Colonic mucosa (tissue), 4 donors: ENCODE data around the gene SUN1. TPM values are rescaled to one million over a fixed set of nuclear protein-coding genes. Genes with fewer than 3 reads are reported as not detected.

Experiments
- DNase-seq: peaks from one replicate; pipeline ENCODE4 v3.0.0-alpha.2; 2020
- H3K27ac ChIP-seq: fragments of 200-600 bp; one replicate; pipeline ENCODE4 v1.8.0; 2021
- H3K27me3 ChIP-seq: fragments of 200-600 bp; one replicate; pipeline ENCODE4 v1.8.0; 2021
- H3K36me3 ChIP-seq: fragments of 200-600 bp; one replicate; pipeline ENCODE4 v1.8.0; 2021
- H3K4me1 ChIP-seq: fragments of 200-600 bp; one replicate; pipeline ENCODE4 v1.8.0; 2021; ENCODE audit warnings: mild to moderate bottlenecking
- H3K4me3 ChIP-seq: fragments of 200-600 bp; one replicate; pipeline ENCODE4 v1.8.0; 2021
- H3K9ac ChIP-seq, 2 donors: one replicate each; pipeline ENCODE4 v1.7.0; 2013; ENCODE audit warnings: control low read depth in 2 of 2, low read depth in 2 of 2, low read length in 2 of 2
- H3K9me3 ChIP-seq: fragments of 200-600 bp; one replicate; pipeline ENCODE4 v1.8.0; 2021
- CTCF ChIP-seq: fragments of 200-600 bp; IDR thresholded peaks from one replicate; pipeline ENCODE4 v1.8.0; 2022; ENCODE audit warnings: antibody characterized with exemption, mild to moderate bottlenecking
- intact Hi-C: fragments of 100-400 bp; cut with DNase I; formaldehyde crosslinking; loops from one replicate; pipeline ENCODE4 v1.14.1; 2022
- total RNA-seq, 2 donors: library from RNA; stranded (reverse); fragmentation: NEBNext Ultra II Directional in 1 of 2; extraction: Animal tissue kit (Norgen Biotek cat#: 25700) in 1 of 2; gene quantifications; one replicate each; pipeline ENCODE4 v1.2.1, GENCODE V29; 2021
- donor health status: healthy.
- donor health status: DM: no; HTN: no; CAD: no.
- donor health status: DM: no; HTN: no; CAD: no.

Gene SUN1
- total RNA-seq, 2 donors from 2014 or later, result 122 to 158 TPM

GRCh38 chr7:837001-837400 lies 4.7 kb downstream of the SUN1 start:
- Histone ChIP-seq H3K4me3 (no peak overlapping the region), H3K4me1 (peaks cover 10% of the 10 kb centered on the region), H3K9me3 (no peaks in the 10 kb centered on the region), H3K27me3 (no peaks in the 10 kb centered on the region), H3K9ac (peak overlapping the region in 1 of 2 donors; percentile 23), H3K36me3 (no peaks in the 10 kb centered on the region), H3K27ac (no peak overlapping the region)
- no peak for DNase-seq
- no peak for TF ChIP-seq CTCF
- intact Hi-C loops, result loop anchor here (5.0 kb wide), 1 partner anchor 35 kb away; no protein-coding TSS in a partner anchor

GRCh38 chr7:840001-840600 lies 7.8 kb downstream of the SUN1 start:
- H3K4me1 ChIP-seq, result peaks cover 8% of the 10 kb centered on the region
- peaks cover 9% of the 10 kb centered on the region for H3K36me3 ChIP-seq
- H3K4me3 ChIP-seq, result no peak overlapping the region
- intact Hi-C loops, result no loop called here
- H3K27me3 ChIP-seq, result no peaks in the 10 kb centered on the region
- H3K9ac ChIP-seq, result peak overlapping the region in 1 of 2 donors; percentile 6
- no peaks in the 10 kb centered on the region for H3K9me3 ChIP-seq
- no peak overlapping the region for H3K27ac ChIP-seq
- no peak for TF ChIP-seq CTCF
- DNase-seq, result no peak

- H3K4me3 ChIP-seq, result no peak overlapping the region
- no peaks in the 10 kb centered on the region for H3K27me3 ChIP-seq
- peak overlapping the region; percentile 11 for H3K27ac ChIP-seq
- peaks cover 9% of the 10 kb centered on the region for H3K36me3 ChIP-seq
- intact Hi-C loops, result no loop called here
- no peak overlapping the region for H3K9ac ChIP-seq
- no peaks in the 10 kb centered on the region for H3K9me3 ChIP-seq
- DNase-seq, result no peak
- TF ChIP-seq CTCF, result no peak
- no peaks in the 10 kb centered on the region for H3K4me1 ChIP-seq
Measured at GRCh38 chr7:841943-842342, 9.7 kb downstream of the SUN1 start.

GRCh38 chr7:842431-843031 lies 10.3 kb downstream of the SUN1 start:
- Histone ChIP-seq H3K36me3 (peaks cover 9% of the 10 kb centered on the region), H3K27ac (peak overlapping the region; percentile 11), H3K4me1 (no peaks in the 10 kb centered on the region), H3K9ac (no peak overlapping the region), H3K27me3 (no peaks in the 10 kb centered on the region), H3K9me3 (no peaks in the 10 kb centered on the region), H3K4me3 (no peak overlapping the region)
- intact Hi-C loops, result no loop called here
- no peak for DNase-seq
- no peak for TF ChIP-seq CTCF

- Histone ChIP-seq H3K9ac (no peak overlapping the region), H3K27me3 (no peaks in the 10 kb centered on the region), H3K9me3 (no peaks in the 10 kb centered on the region), H3K27ac (no peak overlapping the region), H3K4me3 (no peak overlapping the region), H3K4me1 (no peaks in the 10 kb centered on the region), H3K36me3 (peaks cover 9% of the 10 kb centered on the region)
- intact Hi-C loops, result no loop called here
- no peak for TF ChIP-seq CTCF
- no peak for DNase-seq
Measured at GRCh38 chr7:843230-843629, 11.0 kb downstream of the SUN1 start.
